AML-193 (cell line): ENCODE data around the gene CCDC106.
A peak's percentile ranks its signal among the peaks of the same experiment; 100 is the strongest.

Experiments used
- DNase-seq, 2 experiments: peaks; one replicate each; lab custom pipeline; 2025; lab: John Stamatoyannopoulos, UW

The CCDC106 gene

GRCh38 chr19:55650602-55651230 is 2.7 kb downstream of the CCDC106 start:
- no peak for DNase-seq

GRCh38 chr19:55651236-55651635 is 3.2 kb downstream of the CCDC106 start:
- DNase-seq = no peak

DNA sequence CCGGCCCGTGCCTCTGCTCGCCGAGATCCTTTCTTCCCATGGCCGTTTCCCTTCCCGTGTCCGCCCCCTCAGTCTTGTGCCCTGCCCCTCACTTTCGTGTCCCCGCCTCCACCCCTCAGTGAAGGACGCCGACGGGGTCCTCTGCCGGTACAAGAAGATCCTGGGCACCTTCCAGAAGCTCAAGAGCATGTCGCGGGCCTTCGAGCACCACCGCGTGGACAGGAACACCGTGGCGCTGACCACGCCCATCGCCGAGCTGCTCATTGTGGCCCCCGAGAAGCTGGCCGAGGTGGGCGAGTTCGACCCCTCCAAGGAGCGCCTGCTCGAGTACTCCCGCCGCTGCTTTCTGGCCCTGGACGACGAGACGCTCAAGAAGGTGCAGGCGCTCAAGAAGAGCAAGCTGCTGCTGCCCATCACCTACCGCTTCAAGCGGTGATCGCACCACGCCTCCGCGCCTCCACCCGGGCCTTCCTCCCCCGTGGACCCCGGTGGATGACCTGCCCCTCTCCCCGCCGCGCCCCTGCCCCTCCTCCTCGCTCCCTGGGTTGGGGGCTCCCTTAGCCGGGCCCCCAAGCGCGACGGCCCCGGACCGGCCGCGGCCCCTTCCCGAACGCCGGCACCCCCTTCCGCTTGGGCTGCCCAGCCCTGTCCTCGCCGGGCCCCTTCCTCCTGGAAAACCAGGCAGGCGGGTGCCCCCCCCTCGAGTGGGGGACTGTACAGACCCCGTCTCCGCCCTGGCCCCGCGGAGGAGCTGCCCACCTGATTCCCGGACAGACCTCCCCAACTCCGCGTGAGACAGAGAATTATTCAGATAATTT is 4.5 kb downstream of the CCDC106 start:
- DNase-seq = no peak

DNA sequence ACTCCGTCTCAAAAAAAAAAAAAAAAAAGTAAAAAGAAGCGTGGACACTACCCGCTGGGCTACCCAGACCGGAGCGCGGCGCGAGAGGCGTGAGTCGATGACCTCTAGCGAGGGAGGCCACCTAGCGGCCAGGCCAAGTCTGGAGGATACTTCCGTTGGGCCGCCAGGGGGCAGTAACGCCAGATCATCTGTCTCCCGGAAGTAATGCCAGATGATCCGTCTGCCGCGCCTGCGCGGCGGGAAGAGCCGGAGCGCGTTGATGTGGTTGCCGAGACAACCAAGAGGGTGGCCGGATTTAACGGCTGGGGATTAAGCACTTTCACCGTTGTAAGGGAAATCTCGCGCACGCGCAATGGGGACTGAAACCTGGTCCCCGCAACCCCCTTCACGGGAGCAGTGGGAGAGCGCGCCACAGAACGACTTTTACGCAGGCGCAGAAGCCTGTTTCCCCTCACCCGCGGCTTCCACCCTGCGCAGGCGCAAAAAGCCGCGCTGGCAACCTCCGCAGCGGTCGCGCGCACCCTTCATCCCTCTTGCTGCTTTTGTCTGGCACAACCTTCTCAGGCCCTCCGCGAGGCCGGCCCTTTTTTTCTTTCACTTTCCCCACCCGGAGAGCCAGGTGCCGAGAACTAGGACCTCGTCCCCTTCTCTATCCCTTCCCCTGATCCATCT is 5.8 kb downstream of the CCDC106 start:
- DNase-seq = peak; percentile 95 to 96

- DNase-seq = peak; percentile 96 to 97
Measured at GRCh38 chr19:55654323-55654867, 6.4 kb downstream of the CCDC106 start.

- peak; percentile 91 to 92 for DNase-seq
Measured at GRCh38 chr19:55654868-55655647, 7.0 kb downstream of the CCDC106 start, which contains the start of gene U2AF2. Gene U2AF2, plus strand, starts transcription at chr19:55655035. Its CDS starts 70 bp downstream, at chr19:55655105.

- DNase-seq = no peak
Measured at GRCh38 chr19:55655648-55656040, 7.6 kb downstream of the CCDC106 start.

- no peak for DNase-seq
Measured at GRCh38 chr19:55656552-55656951, 8.5 kb downstream of the CCDC106 start.

- no peak for DNase-seq
Measured at GRCh38 chr19:55656988-55657747, 9.2 kb downstream of the CCDC106 start.

GRCh38 chr19:55658846-55659459 is 10.9 kb downstream of the CCDC106 start:
- no peak for DNase-seq

DNA sequence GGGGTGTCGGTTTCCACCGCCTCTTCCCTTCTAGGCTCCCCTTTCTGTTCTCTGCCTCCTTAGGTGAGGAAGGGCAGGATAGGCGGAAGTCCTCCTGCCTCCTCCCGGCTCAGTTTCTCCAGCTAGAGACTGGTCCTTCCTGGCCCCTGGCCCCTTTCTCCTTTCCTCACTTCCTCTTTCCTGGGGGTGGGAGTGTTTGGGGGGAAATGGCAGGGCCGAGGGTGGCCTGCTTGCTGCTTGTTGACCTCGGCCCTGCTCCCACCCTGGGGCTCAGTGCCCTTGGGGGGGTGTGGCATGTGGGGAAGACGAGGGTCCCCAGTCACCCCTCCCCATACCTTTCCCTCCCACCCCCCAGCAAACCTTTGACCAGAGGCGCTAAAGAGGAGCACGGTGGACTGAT is 11.8 kb downstream of the CCDC106 start:
- no peak for DNase-seq

DNA sequence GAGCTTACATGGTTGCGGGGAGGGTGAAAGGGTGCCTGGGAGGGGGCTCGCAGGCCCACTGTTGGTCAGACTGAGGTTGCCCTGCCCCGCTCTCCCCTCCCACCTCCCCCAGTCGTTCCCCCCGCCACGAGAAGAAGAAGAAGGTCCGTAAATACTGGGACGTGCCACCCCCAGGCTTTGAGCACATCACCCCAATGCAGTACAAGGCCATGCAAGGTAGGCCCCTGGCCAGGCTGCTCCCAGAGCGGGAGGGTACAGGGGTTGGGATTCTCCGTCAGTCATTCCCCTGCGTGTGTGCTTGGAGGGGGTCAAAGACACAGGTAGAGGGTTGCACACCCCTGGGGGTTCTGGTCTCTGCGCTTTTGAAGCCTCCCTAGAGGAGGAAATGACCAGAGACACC is 12.4 kb downstream of the CCDC106 start:
- no peak for DNase-seq

- DNase-seq = no peak
Measured at GRCh38 chr19:55660991-55661390, 13.0 kb downstream of the CCDC106 start.

DNA sequence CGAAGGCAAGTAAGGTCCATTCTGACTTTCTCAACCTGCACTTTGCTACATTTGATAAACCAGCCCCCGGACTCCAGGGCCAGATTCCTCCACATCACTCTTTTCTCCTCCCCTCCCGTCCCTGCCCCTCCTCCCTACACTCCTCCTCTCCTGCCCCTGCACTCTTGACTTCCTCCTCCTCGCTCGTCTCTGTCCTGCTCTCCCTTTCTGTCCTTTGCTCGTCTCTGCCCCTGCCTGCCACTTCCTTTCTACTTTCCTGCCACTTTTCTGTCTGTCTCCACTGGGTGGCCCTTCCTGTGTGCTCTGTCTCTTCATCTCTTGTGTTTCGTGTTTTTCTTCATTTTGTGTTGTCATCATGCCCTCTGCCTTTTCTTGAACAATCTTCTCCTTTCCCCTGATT is 13.8 kb downstream of the CCDC106 start:
- DNase-seq = no peak

GRCh38 chr19:55663846-55664536 is 16.0 kb downstream of the CCDC106 start:
- DNase-seq = no peak

DNA sequence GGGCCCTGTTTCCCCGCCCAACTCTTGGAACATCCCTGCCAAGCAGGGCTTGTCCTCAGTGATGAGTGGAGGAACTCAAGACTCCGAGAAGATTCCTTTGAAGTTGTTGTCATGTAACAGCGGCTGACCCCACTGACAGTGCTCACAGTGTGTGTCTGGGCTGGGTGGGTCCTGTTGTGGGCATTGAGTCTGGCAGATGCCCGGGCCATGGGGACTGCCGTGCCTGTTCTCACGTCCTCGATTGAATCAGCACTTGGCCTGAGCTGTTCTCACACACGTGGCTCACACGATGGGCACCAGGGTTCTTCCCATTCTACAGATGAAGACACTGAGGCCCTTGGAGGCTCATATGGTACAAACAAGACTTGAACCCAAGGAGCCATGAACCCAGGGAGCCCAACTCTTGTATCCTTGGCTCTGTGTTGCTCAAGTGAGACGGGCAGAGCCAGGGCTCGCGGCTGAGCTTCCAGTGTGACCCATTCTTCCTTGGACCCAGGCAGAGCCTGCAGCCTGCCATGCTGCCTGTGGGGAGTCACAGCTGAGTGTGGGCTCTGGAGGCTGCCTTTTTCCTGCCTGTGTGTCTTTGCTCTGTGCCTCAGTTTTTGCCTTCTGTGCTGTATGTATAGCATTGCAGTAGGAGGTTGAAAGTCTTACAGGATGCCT is 18.5 kb downstream of the CCDC106 start:
- no peak for DNase-seq

GRCh38 chr19:55667006-55667381 is 19.0 kb downstream of the CCDC106 start:
- DNase-seq = no peak

- no peak for DNase-seq
Measured at GRCh38 chr19:55667511-55667910, 19.5 kb downstream of the CCDC106 start.

GRCh38 chr19:55667958-55668357 is 19.9 kb downstream of the CCDC106 start:
- no peak for DNase-seq
